Activated CD4-positive, alpha-beta T cell treated with anti-CD3 and anti-CD28 coated beads for 48 hours (primary cell): ENCODE results near the gene SLC12A4.
"Not testable (repeated sequence)": the region's sequence is repeated elsewhere in the genome, so short reads cannot be mapped to it uniquely, and the experiment has no call there.

Experiments used
- DNase-seq: peaks from one replicate; pipeline ENCODE4 v3.0.0-alpha.2; 2020

The SLC12A4 gene

DNA sequence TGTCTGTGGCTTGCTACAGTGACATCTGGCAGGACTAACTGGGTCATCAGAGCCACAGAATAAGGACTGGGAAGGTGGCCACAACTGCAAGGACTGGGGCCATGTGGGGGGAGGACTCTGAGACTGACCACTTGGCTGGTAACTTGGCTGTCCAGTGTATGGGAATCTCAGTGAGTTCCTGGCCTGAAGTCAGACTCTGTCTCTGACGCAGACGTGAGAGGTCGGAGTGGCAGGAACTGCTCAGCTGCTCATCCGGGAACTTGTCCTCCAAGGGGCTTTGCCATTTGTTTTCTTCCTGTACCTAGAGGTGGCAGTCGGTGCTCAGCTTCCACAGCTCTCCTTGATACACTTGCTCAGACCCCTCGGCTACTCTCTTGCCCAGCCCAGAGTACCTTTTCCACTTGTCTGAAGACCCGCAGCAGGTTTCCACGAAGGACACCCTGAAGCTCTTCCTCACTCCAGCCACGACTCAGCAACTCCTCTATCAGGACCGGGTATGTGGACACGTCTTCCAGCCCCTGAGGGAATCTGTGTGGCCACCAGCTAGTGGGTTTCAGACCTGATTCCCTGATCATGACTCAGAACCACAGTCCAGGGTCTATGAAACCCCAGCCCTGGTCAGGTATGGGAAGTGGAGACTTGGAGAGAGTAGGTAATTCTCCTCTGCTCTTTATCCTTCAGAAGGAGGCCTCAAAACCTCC, 19.2 kb upstream of the SLC12A4 start:
- no peak for DNase-seq

DNA sequence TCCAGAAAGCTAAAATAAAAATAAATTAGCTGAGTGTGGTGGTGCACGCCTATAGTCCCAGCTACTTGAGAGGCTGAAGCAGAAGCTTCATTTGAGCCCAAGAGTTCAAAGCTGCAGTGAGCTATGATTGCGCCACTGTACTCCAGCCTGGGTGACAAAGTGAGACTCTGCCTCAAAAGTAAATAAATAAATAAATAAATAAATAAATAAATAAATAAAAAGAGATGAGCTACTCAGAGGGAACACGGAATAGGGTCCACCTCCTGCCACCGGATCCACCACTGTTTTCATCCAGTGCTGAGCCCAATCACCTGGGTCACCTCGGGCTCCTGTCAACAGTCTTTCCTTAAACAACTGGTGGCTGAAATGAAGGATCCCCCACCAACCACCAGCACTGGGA, 18.5 kb upstream of the SLC12A4 start:
- no peak for DNase-seq

DNA sequence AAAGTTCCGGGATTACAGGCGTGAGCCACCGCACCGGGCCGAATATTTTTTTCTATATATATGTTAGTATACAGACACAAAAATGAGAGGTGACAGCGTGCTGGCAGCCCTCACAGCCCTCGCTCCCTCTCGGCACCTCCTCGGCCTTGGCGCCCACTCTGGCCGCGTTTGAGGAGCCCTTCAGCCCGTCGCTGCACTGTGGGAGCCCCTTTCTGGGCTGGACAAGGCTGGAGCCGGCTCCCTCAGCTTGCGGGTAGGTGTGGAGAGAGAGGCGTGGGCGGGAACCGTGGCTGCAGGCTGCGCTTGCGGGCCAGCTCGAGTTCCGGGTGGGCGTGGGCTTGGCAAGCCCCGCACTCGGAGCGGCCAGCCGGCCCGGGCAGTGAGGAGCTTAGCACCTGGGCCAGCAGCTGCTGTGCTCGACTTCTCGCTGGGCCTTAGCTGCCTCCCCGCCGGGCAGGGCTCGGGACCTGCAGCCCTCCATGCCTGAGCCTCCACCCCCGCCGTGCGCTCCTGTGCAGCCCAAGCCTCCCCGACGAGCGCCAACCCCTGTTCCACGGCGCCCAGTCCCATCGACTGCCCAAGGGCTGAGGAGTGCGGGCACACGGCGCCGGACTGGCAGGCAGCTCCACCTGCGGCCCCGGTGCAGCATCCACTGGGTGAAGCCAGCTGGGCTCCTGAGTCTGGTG, 13.7 kb upstream of the SLC12A4 start:
- DNase-seq = no peak

DNA sequence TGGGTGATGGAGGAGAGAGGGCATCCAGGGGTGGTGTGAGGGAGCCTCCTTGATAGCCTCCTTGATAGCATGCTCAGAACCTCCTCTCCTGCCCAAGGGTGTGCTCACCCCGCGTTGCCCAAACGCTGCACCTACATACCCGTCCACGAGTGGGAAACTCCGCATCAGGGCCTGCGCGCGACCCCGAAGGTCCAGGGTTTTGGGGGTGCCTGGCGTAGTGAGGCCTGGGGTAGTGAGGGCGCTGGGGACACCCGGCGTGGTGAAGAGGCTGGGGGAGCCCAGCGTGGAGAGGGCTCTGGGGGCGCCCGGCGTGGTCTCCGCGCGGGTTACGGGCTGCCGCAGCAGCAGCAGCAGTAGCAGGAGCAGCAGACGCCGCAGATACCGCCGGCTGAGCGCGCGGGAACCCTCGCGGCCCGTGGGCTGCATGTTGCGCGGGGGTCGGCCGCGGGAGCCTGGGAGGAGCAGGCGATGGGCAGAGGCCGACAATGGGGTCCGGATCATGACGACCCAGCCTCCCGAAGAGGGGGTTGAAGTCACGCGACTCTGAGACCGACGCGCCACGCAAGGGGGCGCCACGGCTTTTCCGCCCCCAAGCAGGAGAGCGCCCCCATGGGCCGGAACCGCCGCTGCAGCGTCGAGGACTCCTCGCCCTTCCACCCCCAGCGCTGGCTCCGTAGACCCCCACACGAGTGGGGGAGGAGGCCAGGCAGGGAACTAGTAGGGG, 11.7 kb upstream of the SLC12A4 start, which contains the start of gene DPEP3:
Gene DPEP3 (minus strand): TSS at position 545 of the 724 bp plus-strand sequence. CDS start 119 bp downstream, at position 426.
- DNase-seq = no peak

DNA sequence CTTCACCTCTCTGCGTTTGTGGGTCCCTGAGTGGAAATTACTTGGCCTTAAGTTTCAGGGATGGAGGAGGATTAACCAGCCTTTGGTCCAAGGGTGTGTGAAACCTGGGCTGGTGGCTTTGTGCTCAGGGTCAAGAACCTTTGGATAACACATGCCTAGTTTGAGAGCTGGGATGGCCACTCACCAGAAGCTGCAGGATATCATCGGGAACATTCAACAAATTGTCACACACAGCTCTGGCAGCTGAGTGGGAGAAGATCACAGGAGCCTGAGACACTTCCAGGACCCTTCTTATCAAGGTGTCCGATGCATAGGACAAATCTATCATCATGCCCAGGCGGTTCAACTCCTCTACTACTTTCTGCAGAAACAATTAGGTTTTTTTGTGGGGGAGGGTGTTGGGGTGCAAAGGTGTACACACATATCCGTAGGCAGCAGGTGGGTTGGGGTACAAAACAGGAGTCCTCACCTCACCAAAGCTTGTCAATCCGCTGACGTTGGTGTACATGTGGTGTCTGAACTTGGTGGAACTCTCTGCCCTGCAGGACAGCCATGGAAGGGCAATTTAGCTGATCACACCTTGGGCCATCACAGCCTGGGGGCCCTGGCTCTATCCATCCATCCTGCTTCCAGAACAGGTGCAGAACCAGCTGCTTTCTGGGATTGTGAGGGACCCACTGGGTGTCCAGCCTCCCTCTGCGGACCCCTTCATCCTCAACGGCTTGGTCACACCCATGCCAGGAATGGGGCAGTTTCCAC, 9.2 kb upstream of the SLC12A4 start:
- DNase-seq = no peak

DNA sequence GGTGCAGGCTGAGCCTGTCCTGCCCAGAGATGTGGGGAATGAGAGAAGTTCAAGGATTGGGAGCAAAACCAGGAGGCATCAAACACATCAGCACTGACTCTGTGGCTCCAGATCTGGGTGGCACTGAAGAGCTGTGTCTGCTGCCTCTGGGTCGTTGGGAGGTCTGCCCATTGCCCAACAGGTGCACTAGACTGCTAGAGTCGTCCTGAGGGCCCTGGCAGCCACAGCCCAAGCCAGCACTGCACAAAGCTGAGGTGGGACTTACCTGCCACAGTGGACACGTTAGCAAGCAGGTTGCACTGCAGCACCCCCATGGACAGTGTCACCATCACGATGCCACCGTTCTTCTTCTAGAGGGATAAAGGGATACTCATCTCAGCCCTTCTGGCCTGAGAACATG, 8.6 kb upstream of the SLC12A4 start:
- DNase-seq = no peak

DNA sequence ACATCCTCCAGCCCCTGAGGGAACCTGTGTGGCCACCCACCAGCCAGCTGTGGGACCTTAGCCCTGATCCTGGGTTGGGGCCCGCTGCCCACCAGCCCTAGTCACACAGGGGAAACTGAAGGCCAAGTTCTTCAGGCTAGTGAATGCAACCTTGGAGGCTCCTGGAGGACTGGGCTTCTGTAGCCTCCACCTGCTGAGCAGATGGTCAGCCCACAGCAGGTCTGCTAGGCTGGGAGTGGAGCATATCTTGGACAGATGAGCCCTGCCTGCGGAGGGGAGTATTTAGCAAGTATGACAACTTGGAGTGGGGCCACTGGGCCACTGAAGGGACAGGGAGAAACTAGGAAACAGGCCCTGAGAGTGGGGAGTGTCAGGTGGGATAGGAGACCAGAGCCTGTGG, 7.8 kb upstream of the SLC12A4 start:
- no peak for DNase-seq

DNA sequence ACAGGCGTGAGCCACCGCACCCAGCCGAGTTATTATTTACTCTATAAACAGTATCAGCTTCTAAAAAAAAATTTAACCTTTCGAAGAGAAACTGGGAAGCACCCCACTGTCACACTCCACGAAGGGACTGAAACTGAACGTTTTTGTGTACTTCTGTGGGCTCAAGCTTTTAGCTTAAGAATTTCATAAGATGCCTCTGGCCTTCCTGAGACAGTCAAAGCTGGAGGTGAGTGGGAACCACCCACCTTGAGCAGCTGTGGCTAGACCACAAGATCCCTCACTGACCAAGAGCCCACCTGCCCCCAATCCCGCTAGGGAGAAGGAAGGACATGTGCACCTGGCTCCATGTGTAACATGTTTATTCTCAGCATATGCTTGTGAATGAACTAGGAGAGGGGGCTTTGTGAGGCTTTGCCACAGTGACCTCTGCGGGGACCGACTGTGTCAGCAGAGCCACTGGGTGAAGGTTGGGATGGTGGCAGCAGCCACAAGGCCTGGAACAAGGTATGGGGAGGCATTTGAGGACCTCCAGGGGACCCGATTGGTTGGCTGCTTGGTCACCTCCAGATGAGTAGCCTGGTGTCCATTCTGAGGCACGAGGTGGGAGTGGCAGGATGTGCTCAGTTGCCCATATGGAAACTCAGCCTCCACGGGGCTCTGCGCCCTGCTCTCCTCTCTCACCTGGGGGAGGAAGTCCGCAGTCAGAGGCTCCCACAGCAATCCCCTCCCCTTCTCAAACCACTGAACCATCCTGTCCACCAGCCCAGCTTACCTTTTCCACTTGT, 7.1 kb upstream of the SLC12A4 start:
- DNase-seq = no peak

DNA sequence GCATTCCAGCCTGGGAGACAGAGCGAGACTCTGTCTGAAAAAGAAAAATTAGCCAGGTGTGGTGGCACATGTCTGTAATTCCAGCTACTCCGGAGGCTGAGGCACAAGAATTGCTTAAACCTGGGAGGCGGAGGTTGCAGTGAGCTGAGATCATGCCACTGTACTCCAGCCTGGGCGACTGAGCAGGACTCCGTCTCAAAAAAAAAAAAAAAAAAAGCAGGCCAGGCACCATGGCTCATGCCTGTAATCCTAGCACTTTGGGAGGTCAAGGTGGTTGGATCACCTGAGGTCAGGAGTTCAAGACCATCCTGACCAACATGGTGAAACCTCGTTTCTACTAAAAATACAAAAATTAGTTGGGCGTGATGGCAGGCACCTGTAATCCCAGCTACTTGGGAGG, 3.8 kb upstream of the SLC12A4 start:
- DNase-seq = not testable (repeated sequence)

DNA sequence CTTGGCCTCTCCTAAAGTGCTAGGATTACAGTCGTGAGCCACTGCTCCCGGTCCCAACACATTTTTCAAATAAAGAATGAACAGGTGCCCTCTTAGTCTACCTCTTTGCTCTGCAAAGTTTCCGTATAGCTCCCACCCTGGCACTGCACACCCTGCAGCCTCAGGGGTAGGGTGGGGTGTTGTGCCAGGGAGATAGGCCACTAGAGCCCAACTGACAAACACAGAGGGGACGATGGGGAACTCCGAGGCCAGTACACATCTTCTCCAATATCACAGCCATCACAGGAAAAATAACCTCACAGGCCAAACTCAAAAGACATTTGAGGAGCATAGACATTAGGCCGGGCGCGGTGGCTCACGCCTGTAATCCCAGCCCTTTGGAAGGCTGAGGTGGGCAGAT, 2.7 kb upstream of the SLC12A4 start:
- no peak for DNase-seq

DNA sequence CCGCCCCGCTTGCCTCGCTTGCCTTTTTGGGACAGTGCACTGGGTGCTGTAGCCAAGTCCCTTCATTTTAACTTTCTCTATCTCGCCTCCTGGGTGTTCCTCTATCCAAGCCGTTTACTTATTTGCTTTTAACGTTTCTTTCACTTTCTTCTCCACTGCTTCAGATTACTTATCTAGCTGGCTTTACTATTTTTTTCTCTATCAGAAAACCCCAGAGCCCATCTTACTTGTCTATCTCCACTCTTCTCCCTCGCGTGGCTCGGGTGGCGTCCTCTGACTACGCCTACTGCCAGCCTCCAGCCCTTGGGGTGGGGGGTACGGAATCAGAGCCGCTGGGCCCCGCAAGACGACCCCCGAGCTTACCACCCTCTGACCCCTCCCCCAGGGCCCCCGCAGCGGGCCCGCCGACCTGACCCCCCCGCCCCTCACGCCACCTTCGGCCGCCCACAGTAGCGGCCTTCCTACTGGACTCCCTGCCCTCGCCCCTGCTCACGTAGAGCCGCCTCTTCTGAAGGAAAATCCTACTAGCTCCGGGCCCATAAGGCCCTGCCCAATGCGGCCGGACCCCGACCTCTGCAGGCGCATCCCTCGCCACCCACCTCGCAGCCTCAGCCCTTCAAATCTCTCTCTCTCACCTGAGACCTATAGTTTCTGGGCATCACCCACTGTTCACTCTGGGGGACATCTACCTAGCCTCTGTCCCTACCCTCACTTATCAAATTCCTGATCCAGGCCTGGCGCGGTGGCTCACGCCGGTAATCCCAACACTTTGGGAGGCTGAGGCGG, 1.0 kb upstream of the SLC12A4 start:
- DNase-seq = no peak

DNA sequence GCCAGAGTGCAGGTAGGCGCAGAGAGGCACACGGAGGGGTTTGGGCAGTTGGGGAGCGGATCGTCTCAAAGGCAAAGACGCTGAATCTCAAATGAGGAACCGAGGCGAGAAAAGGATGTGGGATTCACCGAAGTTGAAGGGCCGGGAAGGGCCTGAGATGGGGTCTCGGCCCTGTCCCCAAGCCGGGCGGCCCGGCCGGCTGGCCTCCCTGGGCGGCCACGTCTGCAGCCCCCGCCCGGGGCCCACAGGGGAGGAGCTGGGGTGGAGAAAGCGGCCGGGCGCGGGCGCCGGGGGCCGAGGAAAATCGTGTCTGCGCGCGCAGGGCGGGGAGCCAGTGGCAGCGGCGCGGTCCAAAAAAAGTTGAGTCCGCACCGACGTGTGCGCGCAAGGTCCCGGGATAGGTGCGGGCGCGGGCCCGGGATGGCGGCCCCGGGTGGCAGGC, 458 bp downstream of the SLC12A4 start:
- DNase-seq = peak; percentile 60

DNA sequence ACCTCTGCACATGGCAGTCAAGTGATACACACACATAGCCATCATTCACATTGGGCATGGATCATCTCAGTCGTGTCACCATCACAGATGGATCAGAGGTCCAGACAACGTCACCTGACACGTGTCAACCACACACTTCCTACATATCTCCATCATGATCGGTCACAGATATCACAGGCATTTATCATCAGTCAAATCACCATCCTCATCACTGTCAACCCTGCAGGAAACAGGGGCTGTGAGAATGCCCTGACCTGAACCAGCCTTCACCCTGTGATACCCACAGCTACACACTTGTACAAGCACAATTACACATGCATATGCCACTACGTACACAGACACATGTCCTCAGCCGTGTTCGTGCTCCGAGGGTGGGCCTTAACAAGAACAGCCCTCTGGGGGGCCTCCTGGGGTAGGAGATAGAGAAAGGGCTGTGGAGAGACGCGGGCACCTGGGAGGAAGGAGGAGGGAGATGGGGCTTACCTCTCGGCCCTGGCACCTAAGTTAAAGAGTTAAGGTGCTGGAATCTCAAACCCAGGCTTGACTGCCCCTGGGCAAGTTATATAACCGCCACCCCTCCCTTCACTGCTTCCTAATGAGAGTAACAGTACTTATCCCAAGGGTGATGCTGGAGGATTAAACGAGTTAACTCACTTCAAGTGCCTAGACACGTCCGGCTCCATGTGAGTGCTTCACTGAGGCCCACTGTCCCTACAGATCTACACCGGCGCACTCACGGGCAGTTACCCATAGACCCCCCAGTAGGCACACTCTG, 1.1 kb downstream of the SLC12A4 start:
- DNase-seq = peak; percentile 34

DNA sequence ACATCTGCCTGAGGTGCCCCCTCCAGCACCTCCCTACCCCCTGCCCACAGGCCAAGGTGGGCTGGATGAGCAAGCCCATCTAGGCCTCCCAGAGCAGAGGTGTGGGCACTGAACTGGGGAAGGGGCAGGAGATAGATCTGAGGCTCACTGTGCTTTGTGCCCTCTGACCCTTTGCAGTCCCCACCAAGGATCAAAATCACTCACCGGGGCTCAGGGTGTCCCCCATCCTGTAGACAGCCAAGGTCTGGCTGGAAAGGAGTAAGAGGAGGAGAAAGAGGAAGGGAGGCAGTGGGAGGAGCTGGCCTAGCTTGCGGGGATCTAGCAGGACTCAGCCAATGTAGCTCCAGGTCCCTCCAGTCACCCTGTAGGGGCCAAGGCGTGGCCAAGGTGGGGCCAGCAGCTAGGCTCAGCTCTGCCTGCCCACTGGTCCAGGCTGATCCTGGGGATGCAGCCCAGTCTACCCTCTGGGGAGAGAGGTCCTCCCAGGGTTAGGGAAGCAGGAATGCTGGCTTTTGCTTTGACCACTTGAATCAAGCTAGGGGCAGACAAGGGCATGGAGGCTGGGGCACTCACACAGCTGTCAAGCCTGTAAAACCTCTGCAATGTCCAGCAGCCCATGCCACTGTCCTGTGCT, 1.8 kb downstream of the SLC12A4 start:
- DNase-seq = no peak

DNA sequence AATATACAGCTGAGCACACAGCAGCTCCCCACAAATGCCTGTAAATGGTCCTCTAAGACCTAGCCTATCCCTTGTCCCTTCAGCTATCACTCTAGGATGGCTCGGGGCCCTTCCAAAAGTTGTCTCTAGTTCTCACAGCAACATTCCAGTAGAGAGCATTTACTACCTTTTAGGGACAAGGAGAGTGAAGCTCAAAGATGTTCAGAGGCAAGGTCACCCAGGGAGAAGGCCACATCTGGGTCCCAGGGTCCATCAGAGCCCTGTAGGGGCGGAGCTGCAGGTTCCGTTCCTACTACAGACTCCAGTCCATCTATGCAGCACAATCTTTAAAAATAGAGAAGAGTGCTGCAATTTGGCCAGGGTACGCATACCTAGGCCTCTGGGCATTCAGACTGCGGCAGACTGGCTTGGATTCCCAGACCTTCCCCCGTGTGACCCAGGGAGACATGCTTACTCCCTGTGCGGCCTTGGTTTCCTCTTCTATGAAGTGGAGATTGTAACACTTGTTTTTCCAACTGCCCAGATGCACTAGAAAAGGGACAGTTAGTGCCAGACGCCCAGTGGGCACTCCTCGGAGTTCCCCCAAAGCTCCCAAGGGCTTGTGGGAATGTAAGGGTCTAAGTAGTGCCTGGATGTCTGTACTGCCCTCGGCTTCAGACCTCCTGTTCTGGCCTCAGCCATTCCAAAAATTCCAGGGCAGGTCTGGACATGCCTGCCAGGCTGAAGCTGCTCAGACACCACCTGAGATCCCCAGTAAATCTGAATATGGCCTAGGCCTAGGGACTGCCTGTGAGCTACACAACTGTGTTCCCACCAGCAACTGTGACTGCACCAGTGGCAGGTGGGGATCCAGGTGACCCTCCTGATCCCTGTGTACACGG, 2.5 kb downstream of the SLC12A4 start:
- DNase-seq = no peak

DNA sequence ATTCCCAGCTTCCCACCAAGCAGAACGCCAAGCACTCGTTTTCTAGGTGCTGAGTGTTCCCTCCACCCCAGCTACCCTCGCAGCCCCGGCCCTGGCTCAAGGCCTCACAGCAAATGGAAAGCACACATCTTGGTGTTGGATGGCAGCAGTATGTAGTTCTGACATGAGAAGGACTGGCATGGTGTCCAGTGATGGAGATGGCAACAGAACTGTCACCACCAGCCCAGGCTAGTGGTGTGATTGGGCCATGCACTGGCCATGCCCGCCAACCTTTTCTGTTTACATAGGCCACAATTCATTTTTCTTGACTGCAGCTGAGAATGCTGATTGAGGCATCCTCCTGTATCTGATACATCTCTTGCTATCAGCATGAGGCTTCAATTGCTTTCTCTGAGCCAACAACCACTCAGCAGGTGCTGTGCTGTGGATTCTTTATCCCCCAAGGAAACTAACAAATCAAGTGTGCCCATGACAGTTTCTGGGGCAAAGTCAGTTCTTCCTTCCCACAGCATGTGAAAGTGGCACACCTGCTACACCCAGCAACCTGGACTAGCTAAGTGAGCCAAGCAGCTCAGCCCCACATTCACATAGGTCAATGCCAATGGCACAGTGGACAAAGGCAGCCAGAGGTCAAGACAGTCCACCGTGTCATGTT, 3.8 kb downstream of the SLC12A4 start:
- DNase-seq = no peak

DNA sequence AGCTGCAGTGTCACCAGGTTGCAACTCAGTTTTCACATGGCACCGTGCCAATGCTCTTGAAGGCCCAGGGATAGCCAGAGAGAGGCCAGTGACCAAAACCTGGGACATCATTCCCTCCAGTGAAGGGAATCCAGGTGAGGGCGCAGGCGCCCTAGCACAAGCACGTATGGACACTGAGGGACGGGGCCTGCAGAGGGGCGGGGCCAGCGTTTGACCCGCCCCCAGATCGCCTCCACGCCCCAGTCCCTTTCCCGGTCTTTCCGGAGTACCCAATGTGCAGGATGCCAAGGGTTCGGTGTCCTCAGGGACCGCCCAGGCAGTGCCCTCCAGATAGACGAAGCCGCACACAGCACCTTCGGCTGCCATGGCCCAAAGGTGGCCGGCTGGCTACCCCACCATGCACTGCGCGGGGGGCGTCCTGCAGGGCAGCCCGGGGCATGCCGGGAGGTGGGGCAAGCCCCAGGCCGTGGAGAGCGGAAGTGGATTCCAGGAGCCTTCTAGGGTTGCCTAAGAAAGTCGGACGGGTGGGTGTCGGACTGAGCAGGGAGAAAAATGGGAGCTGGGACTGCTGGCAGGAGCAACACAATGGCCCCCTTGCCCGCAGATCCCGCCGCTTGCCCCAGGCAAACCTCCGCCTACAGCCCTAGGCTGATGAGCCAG, 4.6 kb downstream of the SLC12A4 start:
- no peak for DNase-seq

DNA sequence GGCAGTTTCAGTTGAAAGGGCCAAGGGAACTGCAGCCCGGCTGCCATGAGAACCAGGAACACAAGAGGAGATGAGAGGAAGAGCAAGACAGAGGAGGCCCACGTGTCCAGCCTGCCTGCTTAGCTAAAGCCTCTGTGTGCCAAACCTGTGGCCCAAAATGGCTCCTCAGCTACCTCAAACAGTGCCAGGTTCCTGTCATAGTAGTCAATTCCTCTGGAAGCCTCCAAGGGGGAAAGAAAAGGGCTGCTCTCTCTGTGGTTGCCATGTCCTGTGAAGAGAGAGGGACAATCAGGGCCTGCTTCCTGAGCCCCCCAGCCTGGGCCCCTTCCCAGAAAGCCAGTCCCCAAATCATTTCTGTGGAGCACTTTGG, 5.2 kb downstream of the SLC12A4 start:
- DNase-seq = no peak
